ENCODE results near the gene GAREM1.

Gene GAREM1

DNA sequence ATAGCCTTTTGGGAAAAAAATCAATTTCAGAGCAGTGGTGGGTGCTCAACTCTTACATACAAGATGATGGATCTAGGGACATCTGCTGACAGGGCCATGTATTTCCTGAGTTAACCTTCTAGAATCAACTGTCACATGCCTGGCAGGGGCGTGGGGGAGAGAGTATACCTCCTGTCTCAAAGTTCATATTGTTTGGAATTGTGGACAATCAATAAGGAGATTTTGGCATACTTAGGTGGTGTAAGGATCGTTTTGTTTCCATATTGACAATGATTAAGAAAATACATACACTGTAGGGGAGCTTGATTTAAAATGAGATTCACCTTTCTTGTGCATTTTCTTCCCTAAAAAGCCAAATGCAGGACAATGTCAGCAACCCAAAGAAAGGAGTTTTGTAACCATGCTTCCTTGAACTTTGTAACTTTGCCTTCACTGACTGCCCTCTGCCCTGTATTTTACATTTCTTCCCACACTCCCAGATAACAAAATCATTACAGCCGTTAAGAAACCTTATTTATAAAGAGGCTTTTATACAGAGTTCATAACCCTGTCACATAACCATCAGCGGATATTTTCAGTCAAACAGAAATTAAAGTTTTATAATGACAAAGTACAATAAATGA is 192.4 kb downstream of the GAREM1 start:
- H3K4me3 ChIP-seq (ENCODE audit: low read depth, low read length) = no peak overlapping the region
- no peak for TF ChIP-seq CTCF (IDR thresholded peaks at IDR 0.05; ENCODE audit: borderline replicate concordance, insufficient read depth, low read depth, low read length)

- H3K4me3 ChIP-seq (ENCODE audit: low read depth, low read length) = no peak overlapping the region
- TF ChIP-seq CTCF (IDR thresholded peaks at IDR 0.05; ENCODE audit: borderline replicate concordance, insufficient read depth, low read depth, low read length) = no peak
These were observed 193.1 kb downstream of the GAREM1 start for GRCh38 chr18:32277549-32277948.

DNA sequence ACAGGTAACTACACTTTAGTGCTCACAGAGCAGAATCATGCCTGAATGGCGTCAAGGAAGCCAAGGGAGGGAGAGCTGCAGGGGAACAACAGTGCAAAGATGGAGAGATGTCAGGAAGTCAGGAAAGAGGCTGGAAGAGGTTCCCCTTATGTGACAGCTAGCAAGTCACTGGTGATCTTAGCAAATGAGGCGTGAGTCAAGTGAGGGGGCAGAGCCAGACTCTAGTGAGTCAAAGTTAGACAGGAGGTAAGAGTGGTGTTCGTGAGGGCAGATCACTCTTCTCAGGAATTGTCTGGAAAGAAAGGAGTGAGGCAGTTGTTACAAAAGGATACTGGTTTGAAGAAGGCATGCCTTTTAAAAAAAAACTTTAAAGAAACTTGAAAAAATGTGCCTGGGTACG is 193.8 kb downstream of the GAREM1 start:
- H3K4me3 ChIP-seq (ENCODE audit: low read depth, low read length) = no peak overlapping the region
- TF ChIP-seq CTCF (IDR thresholded peaks at IDR 0.05; ENCODE audit: borderline replicate concordance, insufficient read depth, low read depth, low read length) = no peak

DNA sequence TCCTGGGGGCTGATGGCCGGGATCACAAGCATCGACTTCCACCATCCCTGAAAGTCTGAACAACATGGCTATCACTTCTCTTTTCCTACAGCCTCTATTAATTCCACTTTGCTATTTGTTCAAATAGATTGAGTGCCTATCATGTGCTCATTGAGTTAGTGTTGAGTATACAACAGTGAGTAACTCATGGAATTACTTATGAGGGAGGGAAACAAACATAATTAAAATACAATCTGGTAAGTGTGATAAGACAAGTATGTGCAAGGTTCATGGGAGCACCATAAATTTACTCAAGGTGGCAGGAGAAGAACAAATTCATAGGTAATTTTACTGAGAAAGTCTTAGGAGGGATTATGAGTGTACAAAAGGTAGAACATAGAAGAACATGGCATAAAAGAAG is 194.4 kb downstream of the GAREM1 start:
- H3K4me3 ChIP-seq (ENCODE audit: low read depth, low read length) = no peak overlapping the region
- TF ChIP-seq CTCF (IDR thresholded peaks at IDR 0.05; ENCODE audit: borderline replicate concordance, insufficient read depth, low read depth, low read length) = no peak

DNA sequence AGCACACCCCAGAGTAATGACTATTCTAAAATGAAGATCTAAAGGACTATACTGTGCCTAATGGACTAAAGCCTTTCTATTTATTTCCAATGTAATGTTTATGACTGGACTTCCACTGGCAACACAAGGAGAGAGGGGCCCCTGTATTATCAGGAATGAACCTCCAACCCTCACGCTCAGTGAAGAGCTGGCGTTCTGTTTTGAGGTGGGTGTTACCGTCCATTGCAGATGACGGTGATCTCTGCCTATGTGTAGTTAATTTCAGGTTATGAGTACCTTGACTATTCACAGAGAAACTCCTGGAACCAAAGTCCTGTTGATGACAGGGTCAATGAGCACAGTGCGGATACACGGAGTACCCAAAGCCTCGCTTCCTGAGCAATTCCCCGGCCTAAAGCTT is 195.5 kb downstream of the GAREM1 start:
- TF ChIP-seq CTCF (IDR thresholded peaks at IDR 0.05; ENCODE audit: borderline replicate concordance, insufficient read depth, low read depth, low read length) = no peak
- no peak overlapping the region for H3K4me3 ChIP-seq (ENCODE audit: low read depth, low read length)

DNA sequence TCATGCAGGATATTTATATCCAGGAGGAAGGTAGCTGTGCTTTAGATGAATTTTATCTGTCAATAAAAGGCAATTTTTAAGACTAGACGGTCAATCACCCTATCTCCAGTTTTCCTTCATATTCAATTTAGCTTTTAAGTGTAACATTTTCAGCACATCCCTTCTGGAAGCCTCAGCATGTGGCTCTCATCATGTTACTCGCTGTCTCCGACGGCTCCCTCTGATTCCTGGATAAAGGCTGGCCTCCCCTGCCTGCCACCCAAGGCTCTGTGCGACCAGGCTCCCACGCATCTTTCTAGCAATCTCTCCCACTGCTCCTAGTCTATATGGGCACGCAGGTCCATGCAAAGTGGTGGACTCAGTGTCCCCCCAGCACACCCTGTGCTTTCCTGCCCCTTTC is 196.4 kb downstream of the GAREM1 start:
- no peak overlapping the region for H3K4me3 ChIP-seq (ENCODE audit: low read depth, low read length)
- TF ChIP-seq CTCF (IDR thresholded peaks at IDR 0.05; ENCODE audit: borderline replicate concordance, insufficient read depth, low read depth, low read length) = no peak

GRCh38 chr18:32271672-32272208 is 198.9 kb downstream of the GAREM1 start:
- H3K4me3 ChIP-seq (ENCODE audit: low read depth, low read length) = no peak overlapping the region
- peak; percentile 60 for TF ChIP-seq CTCF (IDR thresholded peaks at IDR 0.05; ENCODE audit: borderline replicate concordance, insufficient read depth, low read depth, low read length)
